ENCODE measurements around the gene KIF3A.
A peak's percentile ranks its signal among the peaks of the same experiment; 100 is the strongest.

The KIF3A gene

GRCh38 chr5:132666310-132667123 lies 70.8 kb downstream of the KIF3A start:
- Histone ChIP-seq H3K36me3 (ENCODE audit: insufficient read depth, low read length) (no peaks in the 10 kb centered on the region), H3K4me1 (ENCODE audit: insufficient read depth, low read length) (peaks cover 9% of the 10 kb centered on the region; the same call in 1 of the 2 replicates), H3K9ac (ENCODE audit: low read depth, low read length) (no peak overlapping the region), H3K9me3 (ENCODE audit: control insufficient read depth, insufficient read depth, low read length) (no peaks in the 10 kb centered on the region)

GRCh38 chr5:132665574-132666080 lies 71.7 kb downstream of the KIF3A start:
- no peaks in the 10 kb centered on the region for H3K36me3 ChIP-seq (ENCODE audit: insufficient read depth, low read length)
- no peaks in the 10 kb centered on the region for H3K9me3 ChIP-seq (ENCODE audit: control insufficient read depth, insufficient read depth, low read length)
- peaks cover 9% of the 10 kb centered on the region; the same call in 1 of the 2 replicates for H3K4me1 ChIP-seq (ENCODE audit: insufficient read depth, low read length)
- H3K9ac ChIP-seq (ENCODE audit: low read depth, low read length): no peak overlapping the region

- no peaks in the 10 kb centered on the region for H3K36me3 ChIP-seq (ENCODE audit: insufficient read depth, low read length)
- H3K9me3 ChIP-seq (ENCODE audit: control insufficient read depth, insufficient read depth, low read length): no peaks in the 10 kb centered on the region
- no peak overlapping the region for H3K9ac ChIP-seq (ENCODE audit: low read depth, low read length)
- peaks cover 3% of the 10 kb centered on the region; the same call in 1 of the 2 replicates for H3K4me1 ChIP-seq (ENCODE audit: insufficient read depth, low read length)
These were observed 72.6 kb downstream of the KIF3A start for GRCh38 chr5:132664696-132665209.

GRCh38 chr5:132663771-132664695 lies 73.3 kb downstream of the KIF3A start:
- H3K9ac ChIP-seq (ENCODE audit: low read depth, low read length): no peak overlapping the region
- H3K4me1 ChIP-seq (ENCODE audit: insufficient read depth, low read length): peaks cover 3% of the 10 kb centered on the region; the same call in 1 of the 2 replicates
- H3K9me3 ChIP-seq (ENCODE audit: control insufficient read depth, insufficient read depth, low read length): no peaks in the 10 kb centered on the region
- no peaks in the 10 kb centered on the region for H3K36me3 ChIP-seq (ENCODE audit: insufficient read depth, low read length)

GRCh38 chr5:132662925-132663770 lies 74.2 kb downstream of the KIF3A start:
- H3K9me3 ChIP-seq (ENCODE audit: control insufficient read depth, insufficient read depth, low read length): no peaks in the 10 kb centered on the region
- H3K9ac ChIP-seq (ENCODE audit: low read depth, low read length): no peak overlapping the region
- peaks cover 2% of the 10 kb centered on the region; the same call in 1 of the 2 replicates for H3K4me1 ChIP-seq (ENCODE audit: insufficient read depth, low read length)
- H3K36me3 ChIP-seq (ENCODE audit: insufficient read depth, low read length): no peaks in the 10 kb centered on the region

GRCh38 chr5:132662004-132662401 lies 75.3 kb downstream of the KIF3A start:
- no peaks in the 10 kb centered on the region for H3K36me3 ChIP-seq (ENCODE audit: insufficient read depth, low read length)
- no peak overlapping the region for H3K9ac ChIP-seq (ENCODE audit: low read depth, low read length)
- H3K4me1 ChIP-seq (ENCODE audit: insufficient read depth, low read length): no peaks in the 10 kb centered on the region
- H3K9me3 ChIP-seq (ENCODE audit: control insufficient read depth, insufficient read depth, low read length): no peaks in the 10 kb centered on the region

GRCh38 chr5:132661231-132662003 lies 75.9 kb downstream of the KIF3A start:
- H3K9ac ChIP-seq (ENCODE audit: low read depth, low read length): no peak overlapping the region
- no peaks in the 10 kb centered on the region for H3K36me3 ChIP-seq (ENCODE audit: insufficient read depth, low read length)
- no peaks in the 10 kb centered on the region for H3K9me3 ChIP-seq (ENCODE audit: control insufficient read depth, insufficient read depth, low read length)
- H3K4me1 ChIP-seq (ENCODE audit: insufficient read depth, low read length): no peaks in the 10 kb centered on the region

- no peaks in the 10 kb centered on the region for H3K4me1 ChIP-seq (ENCODE audit: insufficient read depth, low read length)
- H3K36me3 ChIP-seq (ENCODE audit: insufficient read depth, low read length): no peaks in the 10 kb centered on the region
- H3K9me3 ChIP-seq (ENCODE audit: control insufficient read depth, insufficient read depth, low read length): no peaks in the 10 kb centered on the region
- no peak overlapping the region for H3K9ac ChIP-seq (ENCODE audit: low read depth, low read length)
These were observed 77.5 kb downstream of the KIF3A start for GRCh38 chr5:132659598-132660493.

DNA sequence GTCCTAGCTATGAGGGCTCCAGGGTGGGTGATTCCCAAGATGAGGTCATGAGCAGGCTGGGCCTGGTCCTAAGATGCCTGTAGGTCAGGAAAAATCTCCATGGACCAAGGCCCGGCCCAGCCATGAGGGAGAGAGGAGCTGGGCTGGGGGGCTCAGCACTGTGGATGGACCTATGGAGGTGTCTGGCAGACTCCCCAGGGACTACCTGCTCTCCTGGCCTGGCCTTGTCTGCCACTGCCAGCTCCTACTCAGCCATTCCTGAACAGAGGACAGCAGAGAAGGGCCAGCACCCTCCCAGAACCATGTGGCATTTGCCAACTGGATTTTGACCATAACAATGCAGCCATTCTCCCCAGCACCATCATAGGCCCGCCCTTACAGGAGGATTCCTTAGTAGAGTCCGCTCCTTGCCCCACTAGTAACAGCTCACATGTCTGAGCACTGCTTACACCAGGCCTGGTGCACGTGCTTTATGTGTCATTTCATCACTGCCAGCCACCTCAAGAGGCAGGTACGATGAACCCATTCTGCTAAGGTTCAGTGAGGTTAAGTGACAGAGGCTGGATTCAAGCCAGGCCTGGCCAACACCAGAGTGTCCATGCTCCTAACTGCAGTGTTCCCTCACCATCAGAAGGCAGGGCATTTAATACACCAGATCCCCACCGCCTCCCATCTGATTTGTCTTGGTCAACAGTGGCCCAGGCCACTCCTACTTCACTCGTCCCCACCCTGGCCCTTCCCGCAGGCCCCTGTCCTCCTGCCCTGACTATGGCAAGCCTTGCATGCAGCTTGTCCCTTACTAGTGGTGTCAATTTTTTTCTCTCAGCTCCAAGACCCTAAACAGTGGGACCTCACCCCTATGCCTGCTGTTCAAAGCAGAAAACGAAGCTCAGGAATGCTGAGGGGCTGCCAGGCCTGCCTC lies 78.7 kb downstream of the KIF3A start:
- Histone ChIP-seq H3K9ac (ENCODE audit: low read depth, low read length) (no peak overlapping the region), H3K4me1 (ENCODE audit: insufficient read depth, low read length) (no peaks in the 10 kb centered on the region), H3K9me3 (ENCODE audit: control insufficient read depth, insufficient read depth, low read length) (no peaks in the 10 kb centered on the region), H3K36me3 (ENCODE audit: insufficient read depth, low read length) (no peaks in the 10 kb centered on the region)

- no peaks in the 10 kb centered on the region for H3K36me3 ChIP-seq (ENCODE audit: insufficient read depth, low read length)
- no peaks in the 10 kb centered on the region for H3K4me1 ChIP-seq (ENCODE audit: insufficient read depth, low read length)
- H3K9ac ChIP-seq (ENCODE audit: low read depth, low read length): no peak within 1 kb of the TSS
- H3K9me3 ChIP-seq (ENCODE audit: control insufficient read depth, insufficient read depth, low read length): no peaks in the 10 kb centered on the region
These were observed 79.5 kb downstream of the KIF3A start, which contains the start of gene IL13 for GRCh38 chr5:132657676-132658380. Gene IL13 (plus strand): TSS chr5:132658173. CDS start chr5:132658187, 14 bp downstream.

GRCh38 chr5:132656774-132657355 lies 80.5 kb downstream of the KIF3A start:
- H3K9me3 ChIP-seq (ENCODE audit: control insufficient read depth, insufficient read depth, low read length): no peaks in the 10 kb centered on the region
- no peaks in the 10 kb centered on the region for H3K4me1 ChIP-seq (ENCODE audit: insufficient read depth, low read length)
- H3K36me3 ChIP-seq (ENCODE audit: insufficient read depth, low read length): no peaks in the 10 kb centered on the region
- H3K9ac ChIP-seq (ENCODE audit: low read depth, low read length): peak overlapping the region; percentile 49; the same call in 1 of the 2 replicates
